NCI-H1092 (cell line): Measurements from ENCODE around the gene ARHGAP18.
"Not testable (repeated sequence)": the region's sequence is repeated elsewhere in the genome, so short reads cannot be mapped to it uniquely, and the experiment has no call there.

Source experiments
- DNase-seq: peaks from one replicate; lab custom pipeline; 2025; lab: John Stamatoyannopoulos, UW

ARHGAP18 gene

GRCh38 chr6:129577691-129578090 lies 132.3 kb downstream of the ARHGAP18 start:
- no peak for DNase-seq

GRCh38 chr6:129576456-129576855 lies 133.5 kb downstream of the ARHGAP18 start:
- no peak for DNase-seq

DNA sequence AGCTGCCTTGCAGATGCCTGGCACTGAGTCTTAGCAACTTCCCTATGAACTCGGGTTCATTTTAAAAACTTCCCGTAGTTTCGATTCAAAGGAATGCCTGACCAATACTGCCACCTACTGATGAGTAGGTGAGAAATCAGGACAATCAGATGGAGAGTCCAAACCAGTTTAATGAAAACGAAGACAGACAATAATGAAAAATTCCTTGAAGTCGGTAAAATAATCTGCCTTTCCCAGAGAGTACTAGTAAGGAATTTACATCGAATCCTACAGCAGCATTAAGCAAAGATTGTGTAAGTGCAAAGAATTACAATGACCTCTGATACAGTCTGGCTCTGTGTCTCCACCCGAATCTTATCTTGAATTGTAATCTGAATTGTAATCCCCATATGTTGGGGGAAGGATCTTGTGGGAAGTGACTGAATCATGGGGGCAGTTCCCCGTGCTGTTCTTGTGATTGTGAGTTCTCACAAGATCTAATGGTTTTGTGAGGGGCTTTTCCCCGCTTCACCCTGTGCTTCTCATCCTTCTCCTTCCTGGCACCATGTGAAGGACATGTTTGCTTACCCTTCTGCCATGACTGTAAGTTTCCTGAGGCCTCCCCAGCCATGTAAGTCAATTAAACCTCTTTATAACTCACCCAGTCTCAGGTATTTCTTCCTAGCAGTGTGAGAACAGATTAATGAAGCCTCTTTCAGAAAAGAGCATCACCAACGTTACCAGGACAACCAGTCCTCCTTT lies 134.4 kb downstream of the ARHGAP18 start:
- DNase-seq = no peak

- not testable (repeated sequence) for DNase-seq
Observed at GRCh38 chr6:129574605-129575004, 135.4 kb downstream of the ARHGAP18 start.

DNA sequence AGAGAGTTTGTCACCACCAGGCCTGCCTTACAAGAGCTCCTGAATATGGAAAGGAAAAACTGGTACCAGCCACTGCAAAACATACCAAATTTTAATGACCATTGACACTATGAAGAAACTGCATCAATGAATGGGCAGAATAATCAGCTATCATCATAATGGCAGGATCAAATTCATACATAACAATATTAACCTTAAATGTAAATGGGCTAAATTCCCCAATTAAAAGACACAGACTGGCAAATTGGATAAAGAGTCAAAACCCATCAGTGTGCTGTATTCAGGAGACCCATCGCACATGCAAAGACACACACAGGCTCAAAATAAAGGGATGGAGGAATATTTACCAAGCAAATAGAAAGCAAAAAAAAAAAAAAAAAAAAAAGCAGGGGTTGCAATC lies 139.0 kb downstream of the ARHGAP18 start:
- DNase-seq = not testable (repeated sequence)

DNA sequence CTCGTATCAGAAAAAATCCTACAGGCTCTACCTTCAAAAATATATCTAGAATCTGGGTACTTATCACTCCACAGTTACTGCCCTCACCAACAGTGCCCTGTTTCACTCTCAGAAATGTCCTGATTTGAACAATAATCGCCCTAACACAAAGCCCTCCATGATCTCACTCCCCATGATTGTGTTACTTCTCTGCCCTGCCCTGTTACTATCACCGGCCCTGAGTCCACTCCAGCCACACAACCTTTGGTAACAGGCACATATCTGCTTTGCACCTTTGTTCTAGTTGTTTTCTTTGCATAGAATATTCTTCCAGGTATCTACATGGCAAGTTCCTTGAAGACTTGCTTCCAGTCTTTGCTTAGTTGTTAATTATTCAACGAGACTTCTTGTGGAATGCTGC lies 142.0 kb downstream of the ARHGAP18 start:
- no peak for DNase-seq

DNA sequence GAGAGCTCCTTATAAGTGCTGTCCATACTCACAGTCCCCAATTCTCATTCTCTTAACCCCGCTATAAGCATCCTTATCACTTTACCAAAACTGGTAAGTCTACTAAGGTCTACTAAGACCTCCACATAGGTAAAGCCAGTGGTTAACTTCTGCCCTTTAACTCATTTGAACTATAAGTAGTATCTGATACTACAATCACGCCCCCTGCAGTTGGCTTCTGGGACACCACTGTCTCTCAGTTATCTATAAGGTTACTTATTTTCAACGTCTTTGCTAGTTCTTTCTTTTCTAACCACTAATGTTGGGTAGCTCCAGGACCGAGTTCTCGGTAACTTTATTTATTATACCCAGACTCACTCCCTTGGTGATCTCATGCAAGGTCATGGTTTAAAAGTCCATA lies 142.6 kb downstream of the ARHGAP18 start:
- no peak for DNase-seq

GRCh38 chr6:129565811-129566210 lies 144.2 kb downstream of the ARHGAP18 start:
- DNase-seq = no peak

DNA sequence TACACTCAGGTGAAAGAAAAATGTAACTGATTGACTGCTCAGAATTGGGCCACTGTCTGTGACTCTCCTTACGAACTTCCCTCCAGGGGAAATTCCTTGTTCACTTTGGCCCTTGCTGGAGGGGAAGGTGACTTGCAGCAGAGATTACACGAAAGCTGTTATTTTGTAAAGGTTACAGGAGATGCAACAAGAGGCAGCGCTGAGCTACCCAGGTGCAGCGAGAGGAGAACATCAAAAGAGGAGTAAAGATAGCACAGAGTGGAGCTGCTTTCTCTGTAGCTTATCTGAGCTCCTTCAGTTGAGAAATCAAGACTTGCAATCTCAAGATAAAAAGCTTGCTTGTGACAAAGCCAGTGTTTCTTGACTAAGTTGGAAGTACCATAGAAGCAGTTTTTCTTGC lies 144.6 kb downstream of the ARHGAP18 start:
- DNase-seq = no peak

GRCh38 chr6:129558248-129558647 lies 151.7 kb downstream of the ARHGAP18 start:
- no peak for DNase-seq

- DNase-seq = no peak
Observed at GRCh38 chr6:129555206-129555832, 154.7 kb downstream of the ARHGAP18 start.

DNA sequence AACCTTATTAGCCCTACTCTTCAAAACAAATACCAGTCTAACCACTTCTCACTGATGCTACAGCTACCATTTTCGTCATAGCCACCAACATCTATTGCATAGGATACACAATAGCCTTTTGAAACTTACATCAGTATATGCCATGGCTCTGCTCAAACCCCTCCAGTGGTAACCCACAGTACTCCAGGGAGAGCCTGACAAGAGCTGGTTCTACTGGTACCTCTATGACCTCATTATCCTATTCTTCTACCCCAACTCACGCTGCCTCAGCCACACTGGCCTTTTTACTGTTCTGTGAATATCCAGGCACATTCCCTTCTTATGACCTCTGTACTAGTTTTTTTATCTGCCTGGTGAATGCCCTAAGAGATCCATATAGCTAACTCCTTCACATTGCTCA lies 157.6 kb downstream of the ARHGAP18 start:
- DNase-seq = no peak

- no peak for DNase-seq
Observed at GRCh38 chr6:129551486-129551885, 158.5 kb downstream of the ARHGAP18 start.

- no peak for DNase-seq
Observed at GRCh38 chr6:129546702-129547101, 163.3 kb downstream of the ARHGAP18 start.

GRCh38 chr6:129544892-129545612 lies 164.9 kb downstream of the ARHGAP18 start:
- DNase-seq = no peak

GRCh38 chr6:129543981-129544380 lies 166.0 kb downstream of the ARHGAP18 start:
- no peak for DNase-seq

DNA sequence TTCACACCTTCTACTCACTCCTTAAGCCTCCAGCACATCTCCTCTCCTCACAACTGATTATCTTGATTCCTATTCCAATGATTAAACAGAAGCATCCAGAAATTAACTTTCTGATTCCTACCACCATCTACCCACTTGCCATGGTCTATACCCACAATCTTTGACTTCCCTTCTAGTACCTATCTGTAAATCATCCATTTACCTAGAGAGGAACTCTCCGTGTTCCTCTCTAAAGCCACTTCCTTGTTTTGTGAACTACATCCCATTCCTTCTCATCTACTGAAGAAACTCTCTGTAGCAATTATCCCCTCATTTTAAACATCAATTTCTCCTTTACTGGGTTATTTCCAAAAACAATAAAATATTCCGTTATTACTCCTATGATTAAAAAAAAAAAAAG lies 167.3 kb downstream of the ARHGAP18 start:
- no peak for DNase-seq

GRCh38 chr6:129539032-129539431 lies 170.9 kb downstream of the ARHGAP18 start:
- DNase-seq = no peak

DNA sequence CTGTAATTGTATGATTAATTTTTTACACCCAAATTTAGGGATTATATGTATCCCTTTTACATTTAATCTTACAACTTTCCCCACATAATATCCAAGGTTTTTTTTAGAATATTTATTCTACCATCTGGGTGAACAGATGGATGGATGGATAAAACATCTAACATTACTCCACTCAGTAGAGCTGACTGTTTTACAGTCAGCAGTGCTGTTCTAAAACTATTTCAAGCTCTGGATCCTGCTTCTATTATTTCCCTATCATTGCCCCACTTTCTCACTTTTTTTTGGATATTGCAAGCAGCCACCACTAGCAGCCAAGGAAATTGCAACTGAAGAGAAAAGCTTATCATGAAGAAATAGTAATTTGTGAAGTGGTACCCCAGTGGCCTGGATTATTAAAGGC lies 173.7 kb downstream of the ARHGAP18 start:
- DNase-seq = no peak

DNA sequence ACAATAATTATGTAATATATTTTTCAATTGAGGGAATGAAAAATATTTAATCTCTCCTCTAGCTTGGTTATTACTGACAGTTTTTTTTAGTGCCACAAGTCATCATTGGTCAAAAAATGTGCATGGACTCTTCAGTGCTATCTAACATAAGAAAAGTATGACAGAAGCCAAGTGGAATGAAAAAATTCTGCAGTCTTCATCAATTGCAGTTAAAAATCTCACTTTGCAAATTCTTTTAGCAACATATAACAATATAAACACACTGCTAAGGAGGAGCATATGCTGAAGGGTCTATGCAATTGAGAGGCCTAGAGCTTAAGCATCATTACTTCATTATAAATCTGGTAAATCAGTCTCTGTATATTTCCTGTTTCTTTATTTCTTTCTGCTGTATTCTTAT lies 175.1 kb downstream of the ARHGAP18 start:
- DNase-seq = no peak
